ENCODE results near the gene BMP7.

The BMP7 gene

DNA sequence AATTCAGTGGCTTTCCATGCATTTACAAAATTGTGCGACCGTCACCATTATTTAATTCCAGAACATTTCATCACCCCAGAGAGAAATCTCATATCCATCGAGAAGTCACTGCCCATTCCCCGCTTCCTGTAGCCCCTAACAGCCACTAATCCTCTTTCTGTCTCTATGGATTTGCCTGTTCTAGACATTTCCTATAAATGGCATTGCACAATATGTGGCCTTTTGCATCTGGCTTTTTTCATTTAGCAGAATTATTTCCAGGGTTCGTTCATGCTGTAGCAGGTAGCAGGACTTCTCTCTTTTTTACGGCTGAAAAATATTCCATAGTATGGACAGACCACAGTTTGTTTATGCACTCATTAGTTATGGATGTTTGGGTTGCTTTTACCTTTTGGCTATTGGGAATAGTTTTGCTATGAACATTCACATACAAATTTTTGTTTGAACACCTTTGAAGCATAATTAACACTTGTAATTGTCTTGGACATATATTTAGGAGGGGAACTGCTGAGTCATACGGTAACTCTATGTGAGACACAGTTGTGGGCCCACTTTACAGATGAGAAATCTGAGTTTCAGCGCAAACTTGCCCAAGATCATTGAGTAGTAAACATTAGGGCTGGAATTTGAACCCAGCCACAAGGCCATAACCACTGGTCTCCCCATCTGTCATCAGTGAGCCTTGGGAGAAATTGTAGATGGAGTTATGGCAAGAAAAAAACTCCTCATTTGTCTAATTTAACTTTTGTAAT is 126.9 kb downstream of the BMP7 start:
- DNase-seq: no peak

DNA sequence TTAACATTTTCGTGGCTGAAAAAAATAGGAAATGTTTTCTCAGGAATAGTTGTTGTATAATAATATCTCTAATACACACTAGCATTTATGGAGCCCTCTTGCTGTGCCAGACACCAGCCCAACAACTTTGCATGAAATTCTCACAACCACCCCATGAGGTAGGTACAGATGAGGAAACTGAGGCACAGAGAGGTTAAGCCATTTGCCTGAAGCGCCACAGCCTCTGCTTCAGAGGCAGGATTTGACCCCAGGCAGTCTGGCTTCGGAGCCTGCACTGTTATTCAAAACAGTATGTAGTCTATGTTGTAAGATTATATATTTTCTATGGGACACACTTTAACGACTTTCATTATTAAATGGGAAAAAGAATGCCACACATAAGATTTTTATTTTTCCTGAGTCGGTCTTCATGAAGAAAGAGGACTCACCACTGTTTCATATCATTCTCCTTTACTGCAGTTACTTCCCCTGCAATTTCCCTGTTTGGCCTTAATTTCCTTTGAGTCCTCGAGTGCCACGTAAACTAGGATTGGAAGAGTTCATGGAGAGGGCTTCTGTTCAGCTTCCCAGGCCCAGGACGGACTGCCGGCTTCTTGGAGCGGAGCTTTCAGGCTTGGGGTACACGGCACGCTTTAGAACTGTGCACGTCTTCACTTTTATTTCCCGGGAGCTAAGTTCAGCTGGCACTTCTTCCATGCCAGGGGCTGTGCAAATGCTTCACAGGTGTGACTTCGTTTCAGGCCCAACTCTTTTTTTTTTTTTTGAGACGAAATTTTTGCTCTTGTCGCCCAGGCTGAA is 128.0 kb downstream of the BMP7 start:
- no peak for DNase-seq

DNA sequence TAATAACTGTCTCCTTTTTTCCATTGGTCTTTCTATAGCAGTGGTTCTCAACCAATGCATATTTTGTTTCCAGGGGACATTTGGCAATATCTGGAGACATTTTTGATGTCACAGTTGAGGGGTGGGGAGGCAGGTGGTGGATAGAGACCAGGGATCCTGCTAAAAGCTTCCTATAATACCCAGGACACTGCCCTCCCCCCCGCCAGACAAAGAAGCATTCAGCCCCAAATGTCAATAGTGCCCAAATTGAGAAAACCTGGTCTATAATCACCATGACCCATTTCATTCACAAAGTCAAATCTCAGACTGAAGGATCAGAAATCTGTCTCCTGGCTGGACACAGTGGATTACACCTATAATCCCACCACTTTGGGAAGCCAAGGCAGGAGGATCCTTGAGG is 128.8 kb downstream of the BMP7 start:
- no peak for DNase-seq

DNA sequence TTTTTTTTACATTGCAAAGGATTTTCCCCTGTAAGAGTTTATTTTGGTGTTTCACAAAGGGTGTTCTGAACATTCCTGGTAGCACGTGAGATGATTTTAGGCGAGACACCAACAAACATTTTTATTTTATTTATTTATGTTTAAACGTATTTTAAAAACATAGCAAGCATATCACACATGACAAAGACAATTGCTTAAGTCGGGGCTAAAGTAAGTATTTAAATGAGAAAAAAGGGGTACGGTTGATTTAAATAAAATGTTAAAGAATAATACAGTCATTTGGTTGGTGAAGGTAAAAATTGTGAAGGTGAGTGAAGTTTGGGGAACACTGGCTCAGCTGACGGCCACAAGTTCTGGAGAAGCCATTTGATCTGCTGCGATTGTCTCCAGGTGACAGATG is 129.7 kb downstream of the BMP7 start:
- no peak for DNase-seq

DNA sequence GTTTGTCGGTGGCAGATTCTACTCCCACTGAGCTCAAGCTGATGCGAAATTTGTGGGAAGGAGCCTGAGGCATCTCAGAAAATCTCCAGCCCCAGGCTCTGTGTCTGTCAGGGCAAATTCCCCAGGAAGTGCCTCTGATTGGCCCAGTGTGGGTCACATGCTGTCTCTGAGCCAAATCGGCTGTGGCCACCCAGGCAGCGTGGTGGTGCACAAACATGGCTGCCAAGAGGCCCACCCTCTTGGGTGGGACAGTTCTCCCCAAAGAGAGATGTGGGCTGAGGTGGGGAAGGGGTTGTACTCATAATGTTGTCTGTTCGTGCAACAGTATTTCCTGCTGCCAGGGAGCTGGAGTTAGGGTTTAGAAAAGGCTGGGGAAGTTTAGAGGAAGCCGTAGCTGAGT is 130.6 kb downstream of the BMP7 start:
- no peak for DNase-seq

DNA sequence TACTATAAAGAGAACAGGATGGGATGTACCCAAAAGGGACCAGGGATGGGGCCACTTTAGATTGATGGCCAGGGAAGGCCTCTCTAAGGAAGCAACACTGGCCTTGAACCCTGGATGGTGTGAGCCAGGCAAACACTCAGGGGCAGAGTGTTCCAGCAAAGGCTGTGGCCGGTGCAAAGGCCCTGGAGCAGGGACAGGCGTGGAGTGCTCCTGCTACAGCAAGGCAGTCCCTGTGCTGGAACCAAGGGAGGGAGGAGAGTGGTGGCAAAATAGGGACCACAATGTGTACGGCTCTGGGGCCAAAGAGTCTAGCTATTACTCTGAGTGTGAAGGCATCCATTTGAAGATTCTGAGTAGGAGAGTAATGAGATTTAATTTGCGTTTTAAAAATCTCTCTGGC is 131.6 kb downstream of the BMP7 start:
- DNase-seq: no peak

DNA sequence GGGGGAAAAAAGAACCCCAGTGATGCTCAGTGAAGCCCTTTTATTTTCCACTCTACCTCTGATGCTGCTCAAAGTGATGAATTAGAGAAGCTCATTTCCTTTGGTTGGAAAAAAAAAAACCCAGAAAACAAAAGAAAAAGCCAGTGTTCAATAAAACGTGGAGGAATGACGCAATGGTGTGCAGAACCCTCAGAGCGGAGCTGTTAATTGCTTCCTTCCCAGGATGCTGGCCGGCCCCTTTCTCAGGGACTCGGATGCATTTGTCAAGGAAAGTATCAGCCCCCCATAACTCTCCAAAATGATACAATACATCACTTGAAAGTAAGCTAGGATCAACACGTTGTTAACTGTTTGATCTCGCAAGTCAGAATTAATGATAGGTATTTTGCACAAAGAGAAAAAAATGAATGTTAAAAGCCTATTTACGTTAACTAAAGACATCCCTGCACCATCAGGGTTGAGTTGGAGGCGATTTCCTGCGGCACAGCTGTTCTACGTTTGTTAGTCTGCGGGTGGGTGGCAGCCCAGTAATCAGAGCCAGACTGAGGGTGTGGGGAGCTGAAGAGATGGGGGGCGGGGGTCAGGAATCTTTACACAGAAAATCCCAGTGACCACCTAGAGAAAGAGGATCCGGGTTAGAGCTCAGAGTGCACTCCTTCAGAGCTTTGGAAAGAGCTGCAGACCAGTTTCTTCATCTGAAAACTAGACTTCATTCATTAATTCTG is 132.4 kb downstream of the BMP7 start:
- no peak for DNase-seq

DNA sequence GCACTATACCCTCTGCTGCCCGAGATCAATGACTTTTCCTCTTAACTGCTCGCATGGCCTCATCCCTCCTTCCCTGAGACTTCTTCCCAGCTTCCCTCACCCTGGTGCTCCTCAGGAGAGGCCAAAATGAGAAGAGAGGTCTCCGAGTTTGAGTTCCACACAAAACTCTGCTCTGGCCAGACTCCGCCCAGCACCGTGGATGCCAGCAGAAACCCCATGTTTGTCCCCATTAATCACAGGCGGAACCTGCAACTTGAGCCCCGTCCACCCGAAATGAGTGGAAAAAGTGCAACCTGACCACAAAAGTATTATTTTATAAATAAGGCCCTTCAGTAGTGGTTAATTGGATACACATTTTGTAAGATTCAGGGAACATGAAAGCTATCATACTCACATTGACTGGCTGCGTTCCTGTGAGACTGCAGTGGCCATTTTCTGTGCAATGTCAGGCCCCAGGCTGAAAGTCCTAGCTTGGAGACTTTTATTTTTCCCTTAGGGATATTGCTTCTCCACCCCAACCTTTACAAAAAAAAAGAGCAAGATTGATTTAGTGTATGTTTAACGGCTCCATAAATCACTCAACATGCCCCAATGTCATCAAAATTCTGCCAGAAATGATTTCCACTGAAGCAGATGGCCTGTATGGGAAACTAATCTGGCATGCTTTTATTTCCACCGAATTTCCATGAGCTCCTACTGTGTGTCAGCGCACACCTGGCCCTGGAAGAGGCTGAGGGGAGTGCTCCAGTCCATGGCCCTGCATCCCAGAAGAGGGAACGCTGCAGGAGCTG is 134.6 kb downstream of the BMP7 start:
- DNase-seq: no peak

DNA sequence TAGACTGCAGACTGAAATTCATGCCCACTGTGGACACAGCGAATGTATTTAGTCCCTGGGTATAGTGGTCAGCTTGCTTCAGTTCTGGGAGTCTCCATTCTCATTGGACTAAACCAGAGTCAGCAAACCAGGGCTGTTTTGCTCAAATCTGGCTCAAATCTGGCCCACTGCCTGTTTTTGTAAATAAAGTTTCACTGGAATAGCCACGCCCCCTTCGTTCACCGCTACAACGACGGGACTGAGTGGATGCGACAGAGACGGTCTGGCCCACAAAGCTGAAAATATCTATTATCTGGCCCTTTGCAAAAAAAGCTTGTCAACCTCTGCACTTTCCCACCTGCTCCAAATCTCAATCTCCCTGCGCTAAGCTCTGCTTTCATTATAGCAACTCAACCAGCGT is 135.4 kb downstream of the BMP7 start:
- DNase-seq: no peak

DNA sequence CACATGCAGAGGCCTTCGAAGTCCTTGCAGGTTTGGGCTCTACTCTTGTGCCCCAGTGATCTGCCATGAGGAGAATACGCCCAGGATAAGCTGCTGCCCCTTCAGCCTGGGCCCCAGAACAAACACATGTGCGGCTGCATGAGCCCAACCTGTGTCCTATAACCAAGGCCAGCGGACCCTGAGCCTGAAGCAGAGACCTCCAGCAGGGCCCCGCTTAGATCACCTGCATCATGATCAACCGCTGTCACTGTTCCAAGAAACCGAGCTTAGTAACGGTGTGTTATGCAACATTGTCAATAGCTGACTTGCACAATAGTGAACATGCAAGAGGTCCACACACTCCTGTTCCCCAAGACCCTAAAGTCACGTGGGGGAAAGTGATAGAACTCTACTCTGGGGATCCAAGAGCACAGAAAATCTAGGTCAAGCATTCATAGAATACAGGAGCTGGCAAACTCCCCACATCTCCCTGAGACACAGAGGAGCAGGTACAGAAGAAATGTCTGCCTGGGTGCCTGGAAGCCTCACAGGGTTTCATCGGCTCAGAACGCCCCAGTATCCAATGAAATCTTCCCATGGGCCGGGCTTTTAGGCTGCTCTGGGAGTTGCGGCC is 136.2 kb downstream of the BMP7 start:
- no peak for DNase-seq

DNA sequence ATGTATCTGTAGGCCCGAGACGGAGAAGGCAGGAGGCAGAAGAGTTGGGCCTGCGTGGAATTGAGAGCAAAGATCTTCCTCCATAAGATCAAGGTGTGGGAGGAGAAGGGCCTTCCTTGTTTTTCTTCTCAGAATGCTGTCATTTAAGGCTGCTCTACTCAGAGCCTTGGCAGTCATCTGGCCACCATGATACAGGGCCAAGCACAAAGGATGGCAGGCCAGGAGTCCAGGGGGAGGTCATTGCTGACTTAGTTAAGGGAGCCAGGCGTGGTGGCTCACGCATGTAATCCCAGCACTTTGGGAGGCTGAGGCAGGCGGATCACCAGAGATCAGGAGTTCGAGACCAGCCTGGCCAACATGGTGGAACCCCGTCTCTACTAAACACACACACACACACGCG is 137.1 kb downstream of the BMP7 start:
- no peak for DNase-seq

DNA sequence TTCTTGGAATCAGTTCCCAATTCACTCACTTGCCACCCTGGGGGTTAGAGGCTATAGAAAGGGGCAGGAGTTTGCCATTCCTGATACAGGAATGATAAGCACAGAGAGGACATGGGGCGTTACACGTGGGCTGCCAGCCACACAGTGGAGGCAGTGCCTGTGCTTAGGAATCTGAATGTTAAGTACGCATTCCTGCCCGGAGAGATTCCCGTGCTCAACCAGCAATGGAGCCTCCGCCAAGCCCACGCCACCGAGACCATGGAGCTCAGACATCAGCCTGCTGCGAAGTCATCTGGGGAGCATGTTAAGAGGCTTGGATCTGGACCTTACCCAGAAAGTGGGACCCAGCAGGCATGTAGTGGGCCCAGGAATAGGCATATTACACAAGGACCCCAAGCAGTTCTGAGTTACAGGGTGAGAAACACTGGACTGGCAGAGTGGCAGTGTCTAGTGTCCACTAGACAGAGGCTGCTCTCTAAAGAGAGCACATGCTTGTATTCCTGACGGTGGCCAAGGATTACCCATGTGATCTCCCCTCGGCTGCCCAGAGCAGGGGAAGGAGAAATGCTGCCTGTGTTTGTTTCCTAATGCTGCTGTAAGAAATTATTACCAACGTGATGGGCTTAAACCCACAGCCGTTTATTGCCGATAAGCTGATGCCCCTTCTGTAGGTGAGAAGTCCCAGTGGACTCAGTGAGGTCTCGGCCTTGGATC is 138.2 kb downstream of the BMP7 start:
- no peak for DNase-seq

DNA sequence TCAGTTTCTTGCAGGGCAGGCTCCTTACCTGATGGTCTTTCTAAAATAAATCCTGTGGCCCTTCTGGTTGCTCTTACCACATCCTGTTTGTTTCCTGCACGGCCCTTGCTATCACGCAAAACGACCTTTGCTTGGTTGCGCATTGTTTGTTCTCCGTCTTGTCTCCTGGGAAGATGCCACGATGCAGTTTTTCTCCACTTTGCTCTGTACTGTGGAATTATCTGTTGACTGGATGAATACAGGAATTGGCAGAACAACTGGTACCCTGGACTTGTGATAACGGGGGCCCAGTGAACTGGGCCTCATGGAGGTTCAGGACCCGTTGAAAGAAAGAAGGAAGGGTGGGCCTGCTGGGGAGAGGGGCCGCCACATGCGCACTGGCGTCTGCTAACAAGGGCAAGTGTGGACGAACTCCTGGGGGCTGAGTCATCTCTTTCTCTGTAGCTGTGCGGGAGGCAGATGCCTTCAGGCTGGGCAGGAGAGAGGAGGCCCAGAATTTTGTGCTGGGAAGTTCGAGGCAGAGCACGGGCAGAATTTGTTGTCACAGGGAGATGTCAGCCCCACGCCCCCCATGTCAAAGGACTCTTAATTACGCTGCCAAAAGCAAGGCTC is 139.9 kb downstream of the BMP7 start:
- no peak for DNase-seq

DNA sequence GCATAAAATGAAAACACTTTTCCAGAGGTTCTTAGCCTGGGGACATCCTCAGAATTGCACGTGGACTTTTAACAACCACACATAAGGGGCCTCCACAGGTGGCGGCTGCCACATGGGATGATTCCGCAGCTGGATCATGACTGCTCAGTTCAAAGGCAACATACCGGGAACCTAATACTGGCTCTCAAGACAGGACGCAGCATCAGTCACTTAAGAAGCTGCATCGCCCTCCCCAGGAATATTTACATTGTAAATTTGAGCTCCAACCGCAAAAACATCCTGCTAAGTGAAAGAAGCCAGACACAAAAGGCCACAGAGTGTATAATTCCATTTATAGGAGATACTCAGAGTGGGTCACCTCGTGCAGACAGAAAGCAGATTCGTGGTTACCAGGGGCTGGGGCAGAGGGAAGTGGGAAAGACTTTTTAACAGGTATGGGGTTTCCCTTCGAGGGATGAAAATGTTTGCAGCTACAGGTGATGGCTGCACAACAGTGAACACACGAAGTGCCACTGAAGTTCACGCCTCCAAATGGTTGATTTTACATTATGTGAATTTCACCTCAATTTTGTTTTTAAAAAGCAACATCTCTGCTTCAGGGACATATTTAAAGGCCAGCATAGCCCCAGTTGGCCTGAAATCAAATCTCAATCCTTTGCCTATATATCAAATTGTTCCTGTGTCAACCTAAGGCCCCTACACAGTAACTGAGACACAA is 141.5 kb downstream of the BMP7 start:
- no peak for DNase-seq

DNA sequence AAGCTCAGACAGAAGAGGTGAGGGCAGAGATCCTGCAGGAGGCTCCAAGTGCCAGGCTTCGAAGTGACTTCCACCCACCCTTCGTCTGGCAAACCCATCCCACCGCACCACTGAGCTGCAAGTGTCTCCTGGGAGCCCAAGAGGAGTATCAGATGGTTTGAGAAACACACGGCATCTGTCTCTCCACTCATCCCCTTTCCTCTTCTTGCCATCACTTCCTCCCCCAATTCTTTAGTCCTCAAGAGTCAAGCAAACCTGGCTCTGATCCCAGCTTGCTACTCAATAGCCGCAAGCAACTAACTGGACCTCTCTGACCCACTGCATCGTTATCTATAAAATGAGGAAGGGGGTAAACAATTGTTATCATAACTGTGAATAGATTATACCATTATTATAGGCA is 142.1 kb downstream of the BMP7 start:
- peak; percentile 46 for DNase-seq

DNA sequence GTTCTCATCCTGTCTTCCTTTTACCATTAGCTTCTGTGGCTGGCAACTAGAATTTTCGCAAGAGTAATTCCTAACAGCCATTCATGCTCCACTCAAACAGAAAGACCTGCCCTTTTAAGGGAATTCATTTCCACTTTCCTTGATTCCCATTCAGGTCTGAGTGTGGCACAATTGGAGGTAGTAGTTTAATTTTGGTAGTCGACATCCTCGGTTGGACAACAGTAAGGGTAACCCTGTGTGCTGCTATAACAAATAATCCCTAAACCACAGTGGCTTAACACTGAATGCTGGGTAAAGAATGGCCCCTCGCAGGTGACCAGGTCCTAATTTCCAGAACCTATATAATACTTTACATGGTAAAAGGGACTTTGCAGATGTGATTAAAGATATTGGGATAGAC is 142.9 kb downstream of the BMP7 start:
- no peak for DNase-seq

DNA sequence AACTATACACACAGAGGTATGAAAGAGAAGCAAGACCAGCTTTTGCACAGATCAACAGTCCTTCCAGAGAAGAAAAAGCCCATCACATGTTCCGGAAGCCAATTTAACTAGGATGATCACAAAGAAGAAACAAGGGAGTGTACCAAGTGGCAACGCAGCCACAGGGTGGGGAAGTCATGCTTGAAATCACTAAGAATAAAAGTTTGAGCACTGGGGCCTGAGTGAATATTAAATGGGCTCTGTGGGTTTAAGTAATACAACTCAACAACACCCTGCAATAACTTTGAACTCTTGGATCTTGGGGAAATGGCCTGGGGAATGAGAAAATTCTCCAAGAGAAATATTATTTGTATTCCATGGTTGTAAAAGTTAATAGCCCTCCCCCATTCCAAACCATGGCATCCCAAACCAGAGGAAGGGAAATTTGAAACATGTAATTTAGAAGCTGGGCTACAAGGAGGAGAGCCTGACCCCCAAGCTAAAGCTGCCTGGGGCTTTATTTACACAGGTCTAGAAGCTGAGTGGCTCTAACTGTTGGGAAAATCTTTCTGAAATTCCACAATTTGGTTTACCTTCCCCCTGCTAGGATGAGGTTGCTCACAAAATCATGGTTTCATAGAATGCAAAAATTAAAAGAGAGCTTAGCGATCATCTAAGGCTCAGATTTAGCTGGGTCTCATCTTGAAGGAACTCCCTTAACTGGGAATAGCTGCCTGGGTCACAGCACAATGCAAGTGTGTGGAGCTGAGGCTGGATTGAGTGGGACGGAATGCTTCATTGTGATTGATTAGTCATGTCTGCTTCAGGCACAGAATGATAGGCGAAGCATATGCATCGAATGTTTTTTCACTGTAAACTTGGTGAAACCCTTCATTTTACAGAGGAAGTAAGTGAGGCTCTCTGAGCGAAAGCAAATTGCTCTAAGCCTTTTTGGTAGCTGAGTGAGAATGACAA is 143.6 kb downstream of the BMP7 start:
- DNase-seq: no peak

DNA sequence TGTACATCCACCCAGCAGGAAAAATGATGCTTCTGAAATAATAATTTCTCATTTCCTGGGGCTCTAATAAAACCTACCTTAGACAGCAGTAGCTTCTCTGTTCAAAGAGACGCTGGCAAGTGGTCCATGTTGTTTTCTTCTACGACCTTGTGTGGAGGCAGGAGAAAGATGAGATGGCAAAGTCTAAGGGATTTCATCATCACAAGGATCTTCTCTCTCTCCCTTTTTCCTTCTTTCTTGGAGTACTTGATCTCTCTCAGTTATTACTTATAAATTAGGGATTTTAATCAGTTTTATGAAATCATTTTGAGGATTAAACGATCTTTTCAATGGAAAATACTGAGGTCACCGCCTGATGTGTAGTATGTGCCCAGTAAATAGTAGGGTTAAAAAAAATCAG is 147.5 kb downstream of the BMP7 start:
- DNase-seq: no peak

All from NCI-H524 treated with DMSO at 0.1 percent for 48 hours (cell line).